Measurements from ENCODE around the gene AGXT. TPM values are rescaled to one million over a fixed set of nuclear protein-coding genes. Genes with fewer than 3 reads are reported as not detected.
A peak's percentile ranks its signal among the peaks of the same experiment; 100 is the strongest.

The AGXT gene
- total RNA-seq, 1 experiment from 2014 or later, result 0.34 TPM

GRCh38 chr2:240873805-240874714, 5.4 kb downstream of the AGXT start:
- Histone ChIP-seq H3K9me3 (ENCODE audit: control insufficient read depth in 1 of 2, insufficient read depth in 1 of 2, low read depth in 1 of 2, low read length in 2 of 2) (no peaks in the 10 kb centered on the region), H3K79me2 (ENCODE audit: insufficient read depth, low read length) (no peaks in the 10 kb centered on the region), H3K4me2 (ENCODE audit: low read length) (no peak overlapping the region), H3K4me1 (ENCODE audit: control insufficient read depth in 1 of 2, insufficient read depth in 2 of 2, low read length in 2 of 2) (no peaks in the 10 kb centered on the region), H3K36me3 (ENCODE audit: control insufficient read depth in 1 of 2, insufficient read depth in 2 of 2, low read length in 2 of 2) (no peaks in the 10 kb centered on the region), H3K9me2 (ENCODE audit: insufficient read depth) (no peaks in the 10 kb centered on the region), H3K27me3 (ENCODE audit: insufficient read depth, low read length) (no peaks in the 10 kb centered on the region), H3K9ac (ENCODE audit: low read length) (no peak overlapping the region), H2AFZ (ENCODE audit: low read depth, low read length, poor library complexity, severe bottlenecking) (no peak overlapping the region), H3K4me3 (replicated peaks in 1 of 2; ENCODE audit: low read depth in 1 of 2, low read length in 2 of 2) (no peak overlapping the region), H3K27ac (ENCODE audit: low read depth, low read length) (no peak overlapping the region), H4K20me1 (ENCODE audit: insufficient read depth) (no peaks in the 10 kb centered on the region)
- TF ChIP-seq JUND (IDR thresholded peaks at IDR 0.05) (no peak), ZBTB33 (IDR thresholded peaks at IDR 0.05; ENCODE audit: extremely low read depth, insufficient replicate concordance, low read length) (no peak), EGR1 (IDR thresholded peaks at IDR 0.05; ENCODE audit: low read depth) (no peak), EZH2phosphoT487 (IDR thresholded peaks at IDR 0.05; ENCODE audit: borderline replicate concordance) (no peak), ATF3 (IDR thresholded peaks at IDR 0.05) (no peak), ZFX (IDR thresholded peaks at IDR 0.05) (no peak)
- TF ChIP-seq, protein P1, sequence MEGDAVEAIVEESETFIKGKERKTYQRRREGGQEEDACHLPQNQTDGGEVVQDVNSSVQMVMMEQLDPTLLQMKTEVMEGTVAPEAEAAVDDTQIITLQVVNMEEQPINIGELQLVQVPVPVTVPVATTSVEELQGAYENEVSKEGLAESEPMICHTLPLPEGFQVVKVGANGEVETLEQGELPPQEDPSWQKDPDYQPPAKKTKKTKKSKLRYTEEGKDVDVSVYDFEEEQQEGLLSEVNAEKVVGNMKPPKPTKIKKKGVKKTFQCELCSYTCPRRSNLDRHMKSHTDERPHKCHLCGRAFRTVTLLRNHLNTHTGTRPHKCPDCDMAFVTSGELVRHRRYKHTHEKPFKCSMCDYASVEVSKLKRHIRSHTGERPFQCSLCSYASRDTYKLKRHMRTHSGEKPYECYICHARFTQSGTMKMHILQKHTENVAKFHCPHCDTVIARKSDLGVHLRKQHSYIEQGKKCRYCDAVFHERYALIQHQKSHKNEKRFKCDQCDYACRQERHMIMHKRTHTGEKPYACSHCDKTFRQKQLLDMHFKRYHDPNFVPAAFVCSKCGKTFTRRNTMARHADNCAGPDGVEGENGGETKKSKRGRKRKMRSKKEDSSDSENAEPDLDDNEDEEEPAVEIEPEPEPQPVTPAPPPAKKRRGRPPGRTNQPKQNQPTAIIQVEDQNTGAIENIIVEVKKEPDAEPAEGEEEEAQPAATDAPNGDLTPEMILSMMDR (IDR thresholded peaks at IDR 0.05 in 2 of 3, conservative IDR thresholded peaks at IDR 0.05 in 1 of 3; ENCODE audit: borderline replicate concordance in 1 of 3, insufficient read depth in 1 of 3, low read depth in 2 of 3, low read length in 2 of 3), result 0 out of 6 replicates have a peak, but pooled peaks of 1 of the 3 experiments have one; percentile 8
- intact Hi-C loops (cut with micrococcal nuclease), result no loop called here
- POLR2A ChIA-PET, result no interaction called here
- RAD21 ChIA-PET (ENCODE audit: low non-redundant PET in 1 of 2, low total read pairs in 2 of 2, uncharacterized antibody in 2 of 2, unreplicated experiment in 2 of 2), result no interaction called here
- DNase-seq (ENCODE audit: low read depth, low spot score) (no peak), ATAC-seq (no peak)
- no TSS peak for BruUV-seq (replicated peaks)
- CTCF ChIA-PET, result no interaction called here
